HEK293 (cell line): ENCODE results near the gene SLC35F6.

Source experiments
- CTCF ChIA-PET: fragments of 350-600 bp; formaldehyde crosslinking; extraction: SDS; loops from one replicate; lab custom pipeline; 2021; ENCODE audit warnings: antibody characterized with exemption; lab: Yijun Ruan, JAX
- POLR2A ChIA-PET: fragments of 300-600 bp; formaldehyde crosslinking; extraction: SDS; loops from one replicate; lab custom pipeline; 2020; ENCODE audit warnings: antibody characterized with exemption, inconsistent platforms; lab: Yijun Ruan, JAX
- H3K27ac ChIP-seq: fragments of 200-500 bp; sonication (Bioruptor generic); 2 replicates; pipeline ENCODE4 v1.5.1; 2014; ENCODE audit warnings: low read depth, low read length, control low read depth, inconsistent platforms; ENCODE audit errors: extremely low read depth
- H3K36me3 ChIP-seq, 2 experiments: fragments of 200-500 bp in 1 of 2; sonication (Bioruptor generic) in 1 of 2; 1 replicate in 1 of 2; 2 replicates in 1 of 2; pipeline ENCODE4 v1.5.1; 2014 to 2017; ENCODE audit warnings: inconsistent platforms in 2 of 2, low read length in 2 of 2; ENCODE audit not compliant: control insufficient read depth in 2 of 2, insufficient read depth in 1 of 2
- H3K4me1 ChIP-seq: fragments of 200-500 bp; sonication (Bioruptor generic); 2 replicates; pipeline ENCODE4 v1.5.1; 2014; ENCODE audit warnings: mild to moderate bottlenecking, low read length, inconsistent platforms; ENCODE audit not compliant: control insufficient read depth, insufficient read depth
- H3K4me3 ChIP-seq: 2 replicates; pipeline ENCODE4 v1.5.1; 2011; ENCODE audit warnings: low read depth, mild to moderate bottlenecking, control low read depth, low read length, moderate library complexity
- H3K9me3 ChIP-seq: fragments of 200-500 bp; sonication (Bioruptor generic); 2 replicates; pipeline ENCODE4 v1.5.1; 2014; ENCODE audit warnings: low read depth, low read length, inconsistent platforms; ENCODE audit not compliant: control insufficient read depth, insufficient read depth
- KLF1 ChIP-seq: fragments of 450-650 bp; formaldehyde crosslinking; IDR thresholded peaks from 2 replicates; pipeline ENCODE4 v1.5.1; 2016; ENCODE audit warnings: missing biosample characterization, missing genetic modification characterization
- MEIS1 ChIP-seq: sonication (generic); formaldehyde crosslinking; IDR thresholded peaks from 2 replicates; pipeline ENCODE4 v1.8.1; 2022; ENCODE audit warnings: missing genetic modification reagents, mild to moderate bottlenecking, borderline replicate concordance
- PBX3 ChIP-seq: sonication (generic); formaldehyde crosslinking; IDR thresholded peaks from 2 replicates; pipeline ENCODE4 v1.8.1; 2022; ENCODE audit warnings: mild to moderate bottlenecking, moderate library complexity, missing genetic modification reagents
- PRDM10 ChIP-seq: fragments of 450-650 bp; formaldehyde crosslinking; IDR thresholded peaks from 2 replicates; pipeline ENCODE4 v1.5.1; 2016; ENCODE audit warnings: missing biosample characterization, missing genetic modification characterization
- TCF7L2 ChIP-seq: IDR thresholded peaks from 2 replicates; pipeline ENCODE4 v1.6.1; 2011; ENCODE audit warnings: low read depth, mild to moderate bottlenecking, inconsistent platforms, low read length, moderate library complexity, borderline replicate concordance
- WT1 ChIP-seq: fragments of 450-650 bp; formaldehyde crosslinking; IDR thresholded peaks from 2 replicates; pipeline ENCODE4 v1.5.1; 2016; ENCODE audit warnings: missing biosample characterization, missing genetic modification characterization
- ZEB2 ChIP-seq: fragments of 450-650 bp; formaldehyde crosslinking; IDR thresholded peaks from 2 replicates; pipeline ENCODE4 v1.5.1; 2016; ENCODE audit warnings: missing biosample characterization, missing genetic modification characterization
- ZNF155 ChIP-seq: fragments of 450-650 bp; formaldehyde crosslinking; IDR thresholded peaks from 2 replicates; pipeline ENCODE4 v1.5.1; 2016; ENCODE audit warnings: missing biosample characterization, missing genetic modification characterization
- ZSCAN5A ChIP-seq: fragments of 450-650 bp; formaldehyde crosslinking; IDR thresholded peaks from 2 replicates; pipeline ENCODE4 v1.5.1; 2016; ENCODE audit warnings: missing biosample characterization, missing genetic modification characterization
- ZXDB ChIP-seq: fragments of 450-650 bp; formaldehyde crosslinking; IDR thresholded peaks from 2 replicates; pipeline ENCODE4 v1.5.1; 2016; ENCODE audit warnings: missing biosample characterization, missing genetic modification characterization
- TF ChIP-seq, protein P1 (sequence below): fragments of 450-650 bp; formaldehyde crosslinking; IDR thresholded peaks from 2 replicates; pipeline ENCODE4 v1.5.1; 2016; ENCODE audit warnings: missing biosample characterization, missing genetic modification characterization

SLC35F6 gene

GRCh38 chr2:26782876-26783704, 19.0 kb downstream of the SLC35F6 start:
- POLR2A ChIA-PET: interaction anchor here (0.7 to 1.3 kb wide), 2 partner anchors 16 to 289 kb away, joined by 3 to 4 read pairs; partner anchors contain the start of gene OST4
- no peaks in the 10 kb centered on the region for H3K4me1 ChIP-seq
- H3K9me3 ChIP-seq: no peaks in the 10 kb centered on the region
- TF ChIP-seq PRDM10 (peak; percentile 59), KLF1 (tag by site-specific recombination) (0 out of 2 replicates have a peak, but pooled peaks have one; percentile 22)
- TF ChIP-seq, protein P1, sequence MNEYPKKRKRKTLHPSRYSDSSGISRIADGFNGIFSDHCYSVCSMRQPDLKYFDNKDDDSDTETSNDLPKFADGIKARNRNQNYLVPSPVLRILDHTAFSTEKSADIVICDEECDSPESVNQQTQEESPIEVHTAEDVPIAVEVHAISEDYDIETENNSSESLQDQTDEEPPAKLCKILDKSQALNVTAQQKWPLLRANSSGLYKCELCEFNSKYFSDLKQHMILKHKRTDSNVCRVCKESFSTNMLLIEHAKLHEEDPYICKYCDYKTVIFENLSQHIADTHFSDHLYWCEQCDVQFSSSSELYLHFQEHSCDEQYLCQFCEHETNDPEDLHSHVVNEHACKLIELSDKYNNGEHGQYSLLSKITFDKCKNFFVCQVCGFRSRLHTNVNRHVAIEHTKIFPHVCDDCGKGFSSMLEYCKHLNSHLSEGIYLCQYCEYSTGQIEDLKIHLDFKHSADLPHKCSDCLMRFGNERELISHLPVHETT (tag by site-specific recombination): no peak
- TF ChIP-seq, all 188 proteins: peak for 2
- Histone ChIP-seq H3K4me3 (no peak overlapping the region), H3K27ac (no peak overlapping the region), H3K36me3 (peaks cover 4 to 27% of the 10 kb centered on the region in 2 experiments; a peak in 2 of 3 replicates)
- CTCF ChIA-PET: no interaction called here

- CTCF ChIA-PET: no interaction called here
- H3K4me1 ChIP-seq: no peaks in the 10 kb centered on the region
- no peaks in the 10 kb centered on the region for H3K9me3 ChIP-seq
- TF ChIP-seq PBX3 (CRISPR knock-in tag) (no peak), TCF7L2 (no peak), ZEB2 (no peak), ZXDB (no peak), MEIS1 (CRISPR knock-in tag) (no peak), WT1 (tag by site-specific recombination) (no peak), ZSCAN5A (no peak), ZNF155 (tag by site-specific recombination) (no peak)
- H3K4me3 ChIP-seq: no peak overlapping the region
- no peak overlapping the region for H3K27ac ChIP-seq
- POLR2A ChIA-PET: no interaction called here
- H3K36me3 ChIP-seq: peaks cover 6 to 30% of the 10 kb centered on the region in 2 experiments; a peak in 2 of 3 replicates
These were observed 20.6 kb downstream of the SLC35F6 start for GRCh38 chr2:26784570-26785234.
